ENCODE measurements around the gene OR7G2.
"Not testable (repeated sequence)": the region's sequence is repeated elsewhere in the genome, so short reads cannot be mapped to it uniquely, and the experiment has no call there.

GRCh38 chr19:9056131-9056530 lies 51.1 kb downstream of the OR7G2 start:
- not testable (repeated sequence) for TF ChIP-seq CTBP1 (IDR thresholded peaks at IDR 0.05; ENCODE audit: borderline replicate concordance); PKNOX1 (IDR thresholded peaks at IDR 0.05); SP1 (IDR thresholded peaks at IDR 0.05); NFRKB (IDR thresholded peaks at IDR 0.05); TARDBP (IDR thresholded peaks at IDR 0.05); ARNT (IDR thresholded peaks at IDR 0.05); HDGF (IDR thresholded peaks at IDR 0.05; ENCODE audit: borderline replicate concordance); BHLHE40 (IDR thresholded peaks at IDR 0.05; ENCODE audit: borderline replicate concordance); FOXA1 (IDR thresholded peaks at IDR 0.05)
